ENCODE data around the gene CDKAL1. TPM values are rescaled to one million over a fixed set of nuclear protein-coding genes. Genes with fewer than 3 reads are reported as not detected.

Gene CDKAL1
- total and polyA plus RNA-seq, 9 of the 15 experiments (the other 6 are each of a cell fraction or from before 2014, with no cell fraction given): 11.2 to 36.3 (median 20.1) TPM

DNA sequence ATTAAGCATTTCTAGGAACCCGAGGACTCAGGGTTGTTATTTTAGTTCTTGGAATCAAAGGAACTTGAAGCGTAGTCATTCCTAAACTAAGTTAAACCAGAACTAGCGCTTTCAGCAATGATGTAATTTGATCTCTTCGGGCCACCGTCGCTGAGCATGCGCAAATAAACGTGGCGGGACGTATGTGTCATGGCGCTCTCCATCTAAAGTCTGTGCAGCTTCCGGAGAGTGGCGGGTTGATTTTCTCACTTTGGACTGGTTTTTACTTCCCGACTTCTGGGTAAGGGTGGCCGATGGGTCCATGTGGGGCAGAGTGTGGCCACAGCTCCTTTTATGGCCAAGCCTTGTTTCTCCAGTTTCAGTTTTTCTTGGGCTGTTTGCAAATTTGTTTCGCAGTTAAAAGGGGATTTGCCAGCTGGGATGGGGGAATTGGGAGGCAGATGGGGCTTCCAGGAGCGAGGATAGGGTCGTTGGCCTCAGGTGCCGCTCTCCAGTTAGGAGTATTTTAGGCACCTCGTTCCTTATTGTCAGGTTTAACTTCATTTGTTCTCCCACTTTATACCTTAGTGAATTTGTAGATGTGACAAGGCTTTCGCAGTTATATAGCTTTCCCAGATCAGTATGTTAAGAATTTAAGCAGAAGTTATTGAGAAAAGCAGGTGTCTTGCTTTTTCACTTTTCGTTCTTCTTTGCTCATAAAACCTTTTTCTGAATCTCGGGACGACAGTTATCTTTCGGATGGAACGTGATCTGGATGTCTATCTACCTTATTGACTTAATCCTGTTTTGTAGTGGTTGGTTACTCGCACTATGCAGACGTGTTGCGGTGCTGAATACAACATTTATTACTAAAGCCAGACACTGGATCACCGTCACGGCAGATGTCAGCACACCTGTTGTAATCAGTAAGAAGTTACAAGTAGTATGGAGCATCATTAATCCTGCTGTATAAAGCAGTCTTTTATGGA lies at the start of gene CDKAL1 (continued):
- TF ChIP-seq, protein P1, sequence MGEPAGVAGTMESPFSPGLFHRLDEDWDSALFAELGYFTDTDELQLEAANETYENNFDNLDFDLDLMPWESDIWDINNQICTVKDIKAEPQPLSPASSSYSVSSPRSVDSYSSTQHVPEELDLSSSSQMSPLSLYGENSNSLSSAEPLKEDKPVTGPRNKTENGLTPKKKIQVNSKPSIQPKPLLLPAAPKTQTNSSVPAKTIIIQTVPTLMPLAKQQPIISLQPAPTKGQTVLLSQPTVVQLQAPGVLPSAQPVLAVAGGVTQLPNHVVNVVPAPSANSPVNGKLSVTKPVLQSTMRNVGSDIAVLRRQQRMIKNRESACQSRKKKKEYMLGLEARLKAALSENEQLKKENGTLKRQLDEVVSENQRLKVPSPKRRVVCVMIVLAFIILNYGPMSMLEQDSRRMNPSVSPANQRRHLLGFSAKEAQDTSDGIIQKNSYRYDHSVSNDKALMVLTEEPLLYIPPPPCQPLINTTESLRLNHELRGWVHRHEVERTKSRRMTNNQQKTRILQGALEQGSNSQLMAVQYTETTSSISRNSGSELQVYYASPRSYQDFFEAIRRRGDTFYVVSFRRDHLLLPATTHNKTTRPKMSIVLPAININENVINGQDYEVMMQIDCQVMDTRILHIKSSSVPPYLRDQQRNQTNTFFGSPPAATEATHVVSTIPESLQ (CRISPR knock-in tag; IDR thresholded peaks at IDR 0.05): no peak
- TF ChIP-seq HDAC3 (IDR thresholded peaks at IDR 0.05; ENCODE audit: borderline replicate concordance, partially characterized antibody) (peak; percentile 9), CC2D1A (IDR thresholded peaks at IDR 0.05) (0 out of 2 replicates have a peak, but pooled peaks have one; percentile 33), SMC3 (conservative IDR thresholded peaks at IDR 0.05; ENCODE audit: insufficient read depth, low read depth, low read length) (0 out of 2 replicates have a peak, but pooled peaks have one; percentile 5), MCM3 (IDR thresholded peaks at IDR 0.05) (no peak), DMBX1 (CRISPR knock-in tag; IDR thresholded peaks at IDR 0.05; ENCODE audit: borderline replicate concordance) (no peak), KLF1 (tag; IDR thresholded peaks at IDR 0.05) (no peak), TOE1 (IDR thresholded peaks at IDR 0.05; ENCODE audit: borderline replicate concordance) (peak; percentile 72; the same call in 1 of the 2 replicates), TOE1 (CRISPR knock-in tag; IDR thresholded peaks at IDR 0.05; ENCODE audit: borderline replicate concordance, low read depth) (no peak), HNRNPLL (IDR thresholded peaks at IDR 0.05; ENCODE audit: low read depth, low read length, poor library complexity, severe bottlenecking) (peak; percentile 25), ZNF644 (tag; IDR thresholded peaks at IDR 0.05; ENCODE audit: low read depth) (no peak), RFX7 (CRISPR knock-in tag; IDR thresholded peaks at IDR 0.05) (no peak), POLR2B (IDR thresholded peaks at IDR 0.05; ENCODE audit: low read depth, partially characterized antibody) (peak; percentile 89), TAF7 (tag; IDR thresholded peaks at IDR 0.05) (peak; percentile 88), ZFP30 (CRISPR knock-in tag; IDR thresholded peaks at IDR 0.05; ENCODE audit: borderline replicate concordance) (no peak), TARDBP (IDR thresholded peaks at IDR 0.05) (no peak), JUN (IDR thresholded peaks at IDR 0.05; ENCODE audit: borderline replicate concordance, low read depth, low read length) (peak; percentile 80; the same call in 1 of the 2 replicates), JUN (CRISPR knock-in tag; IDR thresholded peaks at IDR 0.05; ENCODE audit: borderline replicate concordance) (no peak), BDP1 (IDR thresholded peaks at IDR 0.05; ENCODE audit: insufficient read depth, insufficient read length) (no peak), JUNB (CRISPR knock-in tag; conservative IDR thresholded peaks at IDR 0.05) (no peak), POLR2A (conservative IDR thresholded peaks at IDR 0.05) (peak; percentile 93), ZNF436 (CRISPR knock-in tag; IDR thresholded peaks at IDR 0.05) (no peak), PRPF4 (IDR thresholded peaks at IDR 0.05; ENCODE audit: insufficient read depth, low read depth, low read length, poor library complexity, severe bottlenecking) (no peak), ARID1B (IDR thresholded peaks at IDR 0.05) (no peak), MIER1 (IDR thresholded peaks at IDR 0.05; ENCODE audit: low read depth) (no peak), SOX6 (IDR thresholded peaks at IDR 0.05) (peak; percentile 14; the same call in 1 of the 2 replicates)
- TF ChIP-seq, protein P2, sequence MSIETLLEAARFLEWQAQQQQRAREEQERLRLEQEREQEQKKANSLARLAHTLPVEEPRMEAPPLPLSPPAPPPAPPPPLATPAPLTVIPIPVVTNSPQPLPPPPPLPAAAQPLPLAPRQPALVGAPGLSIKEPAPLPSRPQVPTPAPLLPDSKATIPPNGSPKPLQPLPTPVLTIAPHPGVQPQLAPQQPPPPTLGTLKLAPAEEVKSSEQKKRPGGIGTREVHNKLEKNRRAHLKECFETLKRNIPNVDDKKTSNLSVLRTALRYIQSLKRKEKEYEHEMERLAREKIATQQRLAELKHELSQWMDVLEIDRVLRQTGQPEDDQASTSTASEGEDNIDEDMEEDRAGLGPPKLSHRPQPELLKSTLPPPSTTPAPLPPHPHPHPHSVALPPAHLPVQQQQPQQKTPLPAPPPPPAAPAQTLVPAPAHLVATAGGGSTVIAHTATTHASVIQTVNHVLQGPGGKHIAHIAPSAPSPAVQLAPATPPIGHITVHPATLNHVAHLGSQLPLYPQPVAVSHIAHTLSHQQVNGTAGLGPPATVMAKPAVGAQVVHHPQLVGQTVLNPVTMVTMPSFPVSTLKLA (conservative IDR thresholded peaks at IDR 0.05): peak; percentile 43 to 84

Measured in K562 (cell line).